ENCODE results near the gene TACR1.

The TACR1 gene

DNA sequence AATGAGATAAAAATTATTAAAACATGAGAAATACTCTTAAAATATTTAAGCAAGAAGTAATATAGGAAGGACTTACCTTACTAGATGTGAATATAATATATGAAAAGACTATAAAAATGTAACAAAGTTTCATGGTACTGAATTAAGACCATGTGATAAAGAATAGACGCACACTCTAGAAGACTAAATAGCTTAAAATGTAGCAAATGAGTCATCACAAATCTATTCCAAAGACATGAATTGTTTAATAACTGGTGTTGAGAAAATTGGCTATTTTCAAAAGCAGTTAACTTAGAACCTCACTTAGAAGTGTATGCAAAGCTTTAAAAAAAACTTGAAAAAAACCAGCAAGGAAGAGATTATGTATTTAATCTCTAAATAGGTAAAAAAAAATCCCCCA lies 176.8 kb downstream of the TACR1 start:
- no peaks in the 10 kb centered on the region for H4K20me1 ChIP-seq (ENCODE audit: insufficient read depth, low read length)
- DNase-seq = no peak
- no peak overlapping the region for H3K9ac ChIP-seq (ENCODE audit: low read length)
- H3K27ac ChIP-seq (ENCODE audit: low read length) = no peak overlapping the region
- no peaks in the 10 kb centered on the region for H3K79me2 ChIP-seq (ENCODE audit: low read length)
- no peaks in the 10 kb centered on the region for H3F3A ChIP-seq (ENCODE audit: insufficient read depth, low read length)
- H2AFZ ChIP-seq (ENCODE audit: low read length) = no peak overlapping the region
- H3K4me2 ChIP-seq (ENCODE audit: low read depth, low read length) = no peak overlapping the region
- no peaks in the 10 kb centered on the region for H3K4me1 ChIP-seq (ENCODE audit: low read length)
- H3K36me3 ChIP-seq (replicated peaks; ENCODE audit: insufficient read depth, low read length) = no peaks in the 10 kb centered on the region
- H3K9me3 ChIP-seq (replicated peaks; ENCODE audit: insufficient read depth, low read length) = no peaks in the 10 kb centered on the region
- TF ChIP-seq EZH2phosphoT487 (IDR thresholded peaks at IDR 0.05; ENCODE audit: low read length) (no peak), CTCF (IDR thresholded peaks at IDR 0.05; ENCODE audit: low read length) (no peak), EZH2 (optimal IDR thresholded peaks at IDR 0.05; ENCODE audit: low read depth, low read length) (no peak)
- H3K27me3 ChIP-seq (replicated peaks; ENCODE audit: insufficient read depth, low read length) = no peaks in the 10 kb centered on the region
- H3K9me2 ChIP-seq (replicated peaks; ENCODE audit: insufficient read depth, low read length) = no peaks in the 10 kb centered on the region
- no peak overlapping the region for H3K4me3 ChIP-seq (ENCODE audit: low read length)

- no peaks in the 10 kb centered on the region for H3K27me3 ChIP-seq (replicated peaks; ENCODE audit: insufficient read depth, low read length)
- no peaks in the 10 kb centered on the region for H3K9me2 ChIP-seq (replicated peaks; ENCODE audit: insufficient read depth, low read length)
- no peak overlapping the region for H3K4me3 ChIP-seq (ENCODE audit: low read length)
- no peak for TF ChIP-seq CTCF (IDR thresholded peaks at IDR 0.05; ENCODE audit: low read length)
- no peak for TF ChIP-seq EZH2phosphoT487 (IDR thresholded peaks at IDR 0.05; ENCODE audit: low read length)
- TF ChIP-seq EZH2 (optimal IDR thresholded peaks at IDR 0.05; ENCODE audit: low read depth, low read length) = no peak
- no peaks in the 10 kb centered on the region for H3K36me3 ChIP-seq (replicated peaks; ENCODE audit: insufficient read depth, low read length)
- no peak for DNase-seq
- no peaks in the 10 kb centered on the region for H3K4me1 ChIP-seq (ENCODE audit: low read length)
- no peak overlapping the region for H3K4me2 ChIP-seq (ENCODE audit: low read depth, low read length)
- H3K9me3 ChIP-seq (replicated peaks; ENCODE audit: insufficient read depth, low read length) = no peaks in the 10 kb centered on the region
- no peak overlapping the region for H3K27ac ChIP-seq (ENCODE audit: low read length)
- H3K79me2 ChIP-seq (ENCODE audit: low read length) = no peaks in the 10 kb centered on the region
- no peaks in the 10 kb centered on the region for H4K20me1 ChIP-seq (ENCODE audit: insufficient read depth, low read length)
- H2AFZ ChIP-seq (ENCODE audit: low read length) = no peak overlapping the region
- no peak overlapping the region for H3K9ac ChIP-seq (ENCODE audit: low read length)
- no peaks in the 10 kb centered on the region for H3F3A ChIP-seq (ENCODE audit: insufficient read depth, low read length)
Observed at GRCh38 chr2:75021672-75022071, 177.6 kb downstream of the TACR1 start.

DNA sequence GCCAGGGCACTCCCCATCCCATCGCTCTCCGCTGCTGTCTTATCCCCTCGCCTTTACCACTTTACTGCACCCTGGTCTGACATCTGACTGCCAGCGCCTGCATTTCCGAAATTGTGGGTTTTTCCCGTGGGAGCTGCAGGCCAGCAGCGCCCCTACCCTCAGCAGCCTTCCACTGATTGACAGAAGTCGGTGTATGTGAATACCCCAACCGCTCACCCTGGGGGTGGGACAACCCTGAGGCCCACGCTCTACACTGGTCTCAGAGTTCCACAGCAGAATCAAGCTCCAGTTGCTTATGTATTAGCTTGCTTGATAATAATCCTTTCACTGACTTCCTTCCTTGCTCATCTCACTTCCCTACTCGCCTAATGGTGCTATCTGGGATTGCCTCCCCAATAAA lies 178.8 kb downstream of the TACR1 start:
- Histone ChIP-seq H3K79me2 (ENCODE audit: low read length) (no peaks in the 10 kb centered on the region), H3F3A (ENCODE audit: insufficient read depth, low read length) (no peaks in the 10 kb centered on the region), H4K20me1 (ENCODE audit: insufficient read depth, low read length) (no peaks in the 10 kb centered on the region), H3K27ac (ENCODE audit: low read length) (no peak overlapping the region), H3K27me3 (replicated peaks; ENCODE audit: insufficient read depth, low read length) (no peaks in the 10 kb centered on the region), H3K9ac (ENCODE audit: low read length) (no peak overlapping the region), H3K36me3 (replicated peaks; ENCODE audit: insufficient read depth, low read length) (no peaks in the 10 kb centered on the region), H3K4me3 (ENCODE audit: low read length) (no peak overlapping the region), H2AFZ (ENCODE audit: low read length) (no peak overlapping the region), H3K9me2 (replicated peaks; ENCODE audit: insufficient read depth, low read length) (no peaks in the 10 kb centered on the region), H3K9me3 (replicated peaks; ENCODE audit: insufficient read depth, low read length) (no peaks in the 10 kb centered on the region), H3K4me1 (ENCODE audit: low read length) (no peaks in the 10 kb centered on the region), H3K4me2 (ENCODE audit: low read depth, low read length) (no peak overlapping the region)
- TF ChIP-seq EZH2 (optimal IDR thresholded peaks at IDR 0.05; ENCODE audit: low read depth, low read length) (no peak), EZH2phosphoT487 (IDR thresholded peaks at IDR 0.05; ENCODE audit: low read length) (no peak), CTCF (IDR thresholded peaks at IDR 0.05; ENCODE audit: low read length) (no peak)
- DNase-seq = no peak
